K562 (cell line): Measurements from ENCODE around the gene PCF11. TPM values are rescaled to one million over a fixed set of nuclear protein-coding genes. Genes with fewer than 3 reads are reported as not detected.
"Not testable (repeated sequence)": the region's sequence is repeated elsewhere in the genome, so short reads cannot be mapped to it uniquely, and the experiment has no call there.

ENCODE experiments used
- ATAC-seq: fragments of 200-7000 bp; cut with Tn5 transposase; 3 replicates; pipeline ENCODE4 v1.9.1; 2020; ENCODE audit warnings: moderate library complexity
- BruUV-seq: library from RNA; stranded (reverse); fragments of 400-500 nt; replicated peaks from 2 replicates; lab custom pipeline; 2021; lab: Mats Ljungman, UMichigan
- CTCF ChIA-PET: fragments of 300-600 bp; formaldehyde crosslinking; extraction: SDS; loops from one replicate; lab custom pipeline; 2021; ENCODE audit warnings: low intra/inter-chr PET ratio; lab: Yijun Ruan, JAX
- POLR2A ChIA-PET: fragments of 300-600, 350-650 bp; sonication (Branson Sonifier 250); formaldehyde crosslinking; extraction: SDS; loops from one replicate; lab custom pipeline; 2021; ENCODE audit warnings: antibody characterized with exemption, inconsistent platforms; lab: Yijun Ruan, JAX
- DNase-seq, 4 experiments: peaks; one replicate each; pipeline versions ENCODE4 v3.0.0 to v3.0.0-alpha.2; 2011 to 2018; ENCODE audit warnings: low spot score in 3 of 4, mixed read lengths in 3 of 4; ENCODE audit errors: extremely low read depth in 1 of 4
- FAIRE-seq: peaks from 2 replicates; lab custom pipeline; 2011; peaks lifted over from hg19 to GRCh38; lab: Jason Lieb, UNC
- H2AFZ ChIP-seq: 2 replicates; pipeline ENCODE4 v1.6.0; 2011; ENCODE audit warnings: low read depth, low read length, control low read depth, inconsistent platforms
- H3K27ac ChIP-seq: fragments of 200-600 bp; 3 replicates; pipeline ENCODE4 v1.8.0; 2011; ENCODE audit warnings: low read depth, mild to moderate bottlenecking, control low read depth, inconsistent platforms, low read length, moderate library complexity, mixed read lengths; ENCODE audit errors: extremely low read depth
- H3K27me3 ChIP-seq, 2 experiments: fragments of 300-600 bp in 1 of 2; 2 replicates in 1 of 2; 3 replicates in 1 of 2; pipeline versions ENCODE4 v1.6.0 to v1.8.0; 2011; ENCODE audit warnings: inconsistent platforms in 2 of 2, low read length in 2 of 2, mild to moderate bottlenecking in 1 of 2, mixed read lengths in 1 of 2, moderate library complexity in 1 of 2; ENCODE audit not compliant: control insufficient read depth in 2 of 2, insufficient read depth in 2 of 2
- H3K36me3 ChIP-seq: fragments of 300-600 bp; 3 replicates; pipeline ENCODE4 v1.8.0; 2011; ENCODE audit warnings: mild to moderate bottlenecking, low read length, inconsistent platforms; ENCODE audit not compliant: control insufficient read depth, insufficient read depth
- H3K4me1 ChIP-seq, 2 experiments: fragments of 200-600 bp in 1 of 2; replicated peaks in 1 of 2; 2 replicates in 1 of 2; 3 replicates in 1 of 2; pipeline versions ENCODE4 v1.5.1 to v1.8.0; 2011; ENCODE audit warnings: inconsistent platforms in 2 of 2, low read length in 2 of 2, mild to moderate bottlenecking in 1 of 2, mixed read lengths in 1 of 2, moderate library complexity in 1 of 2; ENCODE audit not compliant: control insufficient read depth in 2 of 2, insufficient read depth in 2 of 2
- H3K4me2 ChIP-seq: 2 replicates; pipeline ENCODE4 v1.6.1; 2011; ENCODE audit warnings: low read length, control low read depth, inconsistent platforms, mixed read lengths; ENCODE audit not compliant: insufficient read depth
- H3K4me3 ChIP-seq: fragments of 200-600 bp; sonication (generic), shearing (Covaris generic); 2 replicates; pipeline ENCODE4 v1.5.1; 2016; ENCODE audit warnings: control low read depth, inconsistent platforms
- H3K79me2 ChIP-seq: fragments of 200-600 bp; 3 replicates; pipeline ENCODE4 v1.8.0; 2011; ENCODE audit warnings: low read length, inconsistent platforms; ENCODE audit not compliant: control insufficient read depth, insufficient read depth
- H3K9ac ChIP-seq, 2 experiments: 2 replicates each; pipeline versions ENCODE4 v1.6.0 to v1.6.1; 2011; ENCODE audit warnings: low read depth in 2 of 2, low read length in 2 of 2, control low read depth in 1 of 2, inconsistent platforms in 1 of 2, mild to moderate bottlenecking in 1 of 2, mixed read lengths in 1 of 2; ENCODE audit not compliant: insufficient read depth in 1 of 2
- H3K9me1 ChIP-seq: one replicate; pipeline ENCODE4 v1.6.0; 2011; ENCODE audit warnings: inconsistent platforms, mild to moderate bottlenecking, low read length, moderate library complexity; ENCODE audit not compliant: control insufficient read depth, insufficient read depth
- H3K9me3 ChIP-seq: replicated peaks from 2 replicates; pipeline ENCODE4 v1.5.1; 2011; ENCODE audit warnings: low read depth, low read length, inconsistent platforms; ENCODE audit not compliant: control insufficient read depth, insufficient read depth
- H4K20me1 ChIP-seq: replicated peaks from 2 replicates; pipeline ENCODE4 v1.6.1; 2011; ENCODE audit warnings: low read length, inconsistent platforms, mixed read lengths; ENCODE audit not compliant: control insufficient read depth, insufficient read depth
- CHD2 ChIP-seq: IDR thresholded peaks from 2 replicates; pipeline ENCODE4 v1.6.1; 2011; ENCODE audit warnings: low read depth, low read length
- L3MBTL2 ChIP-seq: fragments of 450-650 bp; IDR thresholded peaks from 2 replicates; pipeline ENCODE4 v1.6.1; 2016; ENCODE audit warnings: mild to moderate bottlenecking, moderate library complexity
- WGBS: fragments of 100-300 bp; shearing (Covaris generic); methylation state at CpG from one replicate; pipeline ENCODE4 v1.1.6; 2016; ENCODE audit warnings: low coverage, mixed read lengths; ENCODE audit not compliant: insufficient coverage; ENCODE audit errors: missing lambda C conversion rate; 5-methylcytosine and 5-hydroxymethylcytosine counted together
- in situ Hi-C: fragments of 300-500 bp; cut with MboI; formaldehyde crosslinking; loops from 4 replicates; pipeline ENCODE4 v1.15.0; 2018; ENCODE audit warnings: inconsistent platforms, mixed read lengths
- intact Hi-C: fragments of 100-400 bp; cut with micrococcal nuclease; formaldehyde crosslinking; loops from 2 replicates; pipeline ENCODE4 v1.14.2; 2022
- polyA plus RNA-seq, 8 experiments: library from polyadenylated mRNA; depleted of rRNA in 4 of 8; stranded (reverse) in 5 of 8; unstranded in 3 of 8; fragments of >200 nt; fragmentation: Nextera tagmentation in 2 of 8; fragmentation: Illumina TruSeq in 1 of 8; extraction: Ambion mirVana in 2 of 8; extraction: Trizol in 1 of 8; gene quantifications; 2 replicates each; pipeline versions ENCODE4 v1.2.1 to v1.2.3, GENCODE V29; 2011 to 2014; ENCODE audit warnings: inconsistent platforms in 1 of 8, missing spikeins in 1 of 8
- total RNA-seq, 7 experiments: library from RNA; depleted of rRNA in 6 of 7; stranded (reverse); fragments of >200 nt in 6 of 7; fragmentation: Illumina TruSeq in 2 of 7; extraction: Trizol in 2 of 7; gene quantifications; 2 replicates each; pipeline versions ENCODE4 v1.2.1 to v1.2.3, GENCODE V29; 2011 to 2021; ENCODE audit warnings: low replicate concordance in 1 of 7
- TF ChIP-seq, protein P1 (sequence below), 2 experiments: fragments of 450-650 bp; conservative IDR thresholded peaks; 2 replicates each; pipeline ENCODE4 v1.6.1; 2017; ENCODE audit warnings: mild to moderate bottlenecking in 2 of 2, moderate library complexity in 2 of 2

PCF11 gene
- total and polyA plus RNA-seq, 9 of the 15 experiments (the other 6 are each of a cell fraction or from before 2014, with no cell fraction given) = 9.3 to 91.6 (median 54.4) TPM

- H3K4me3 ChIP-seq, in situ Hi-C loops, FAIRE-seq, H3K4me2 ChIP-seq, H3K27ac ChIP-seq, H3K9me1 ChIP-seq, H3K36me3 ChIP-seq, BruUV-seq, H3K79me2 ChIP-seq, intact Hi-C loops, H3K9ac ChIP-seq, H3K4me1 ChIP-seq, H3K9me3 ChIP-seq, H4K20me1 ChIP-seq, CTCF ChIA-PET, H3K27me3 ChIP-seq, H2AFZ ChIP-seq, DNase-seq: not testable (repeated sequence)
- ATAC-seq = peak; percentile 66
- TF ChIP-seq, protein P1, sequence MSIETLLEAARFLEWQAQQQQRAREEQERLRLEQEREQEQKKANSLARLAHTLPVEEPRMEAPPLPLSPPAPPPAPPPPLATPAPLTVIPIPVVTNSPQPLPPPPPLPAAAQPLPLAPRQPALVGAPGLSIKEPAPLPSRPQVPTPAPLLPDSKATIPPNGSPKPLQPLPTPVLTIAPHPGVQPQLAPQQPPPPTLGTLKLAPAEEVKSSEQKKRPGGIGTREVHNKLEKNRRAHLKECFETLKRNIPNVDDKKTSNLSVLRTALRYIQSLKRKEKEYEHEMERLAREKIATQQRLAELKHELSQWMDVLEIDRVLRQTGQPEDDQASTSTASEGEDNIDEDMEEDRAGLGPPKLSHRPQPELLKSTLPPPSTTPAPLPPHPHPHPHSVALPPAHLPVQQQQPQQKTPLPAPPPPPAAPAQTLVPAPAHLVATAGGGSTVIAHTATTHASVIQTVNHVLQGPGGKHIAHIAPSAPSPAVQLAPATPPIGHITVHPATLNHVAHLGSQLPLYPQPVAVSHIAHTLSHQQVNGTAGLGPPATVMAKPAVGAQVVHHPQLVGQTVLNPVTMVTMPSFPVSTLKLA (conservative IDR thresholded peaks at IDR 0.05) = 0 out of 4 replicates have a peak, but pooled peaks of 1 of the 2 experiments have one; percentile 33
- TF ChIP-seq L3MBTL2 (peak; percentile 44; the same call in 1 of the 2 replicates), CHD2 (peak; percentile 80)
- POLR2A ChIA-PET = interaction anchor here (0.6 kb wide), 1 partner anchor 12 kb away, joined by 3 read pairs; no protein-coding TSS in a partner anchor
- 35% methylated on average over 4 of the region's 4 CpGs for WGBS
Observed at GRCh38 chr11:83206771-83207382, 49.9 kb downstream of the PCF11 start.
